Activated effector memory CD4-positive, alpha-beta T cell treated with Interleukin-2 at 50 U/mL for 16 hours (primary cell): ENCODE results near the gene CDCP2.

ENCODE experiments used
- DNase-seq: peaks from one replicate; pipeline ENCODE4 v3.0.0-alpha.2; 2020

Gene CDCP2

GRCh38 chr1:54084794-54085193, 68.0 kb downstream of the CDCP2 start:
- DNase-seq = no peak
